NCI-H1930 (cell line): Measurements from ENCODE around the gene EIPR1.

Experiments used
- DNase-seq, 2 experiments: peaks; one replicate each; lab custom pipeline; 2025; lab: John Stamatoyannopoulos, UW

Gene EIPR1

GRCh38 chr2:3324036-3324386, 53.6 kb downstream of the EIPR1 start:
- DNase-seq, result no peak

GRCh38 chr2:3323360-3324035, 54.1 kb downstream of the EIPR1 start:
- no peak for DNase-seq

GRCh38 chr2:3322311-3322970, 55.2 kb downstream of the EIPR1 start:
- no peak for DNase-seq

GRCh38 chr2:3321825-3322224, 55.8 kb downstream of the EIPR1 start:
- no peak for DNase-seq

- no peak for DNase-seq
Measured at GRCh38 chr2:3320910-3321605, 56.6 kb downstream of the EIPR1 start.

- no peak for DNase-seq
Measured at GRCh38 chr2:3319745-3320566, 57.7 kb downstream of the EIPR1 start.

- no peak for DNase-seq
Measured at GRCh38 chr2:3319134-3319533, 58.5 kb downstream of the EIPR1 start.

- no peak for DNase-seq
Measured at GRCh38 chr2:3317871-3318590, 59.6 kb downstream of the EIPR1 start.

GRCh38 chr2:3317277-3317685, 60.3 kb downstream of the EIPR1 start:
- DNase-seq, result no peak

GRCh38 chr2:3316456-3317276, 61.0 kb downstream of the EIPR1 start:
- no peak for DNase-seq

- no peak for DNase-seq
Measured at GRCh38 chr2:3314626-3315025, 63.0 kb downstream of the EIPR1 start.

GRCh38 chr2:3313781-3314375, 63.7 kb downstream of the EIPR1 start:
- DNase-seq, result no peak

GRCh38 chr2:3312576-3313345, 64.9 kb downstream of the EIPR1 start:
- DNase-seq, result no peak

- no peak for DNase-seq
Measured at GRCh38 chr2:3311601-3312000, 66.0 kb downstream of the EIPR1 start.

- no peak for DNase-seq
Measured at GRCh38 chr2:3309496-3310355, 67.9 kb downstream of the EIPR1 start.

GRCh38 chr2:3307901-3308300, 69.7 kb downstream of the EIPR1 start:
- DNase-seq, result no peak

GRCh38 chr2:3307236-3307635, 70.4 kb downstream of the EIPR1 start:
- DNase-seq, result no peak

GRCh38 chr2:3305952-3306351, 71.7 kb downstream of the EIPR1 start:
- no peak for DNase-seq

- DNase-seq, result no peak
Measured at GRCh38 chr2:3305431-3305830, 72.2 kb downstream of the EIPR1 start.
